Lung (tissue), 12 donors: ENCODE measurements around the gene RPH3AL. TPM values are rescaled to one million over a fixed set of nuclear protein-coding genes. Genes with fewer than 3 reads are reported as not detected.

Experiments
- ATAC-seq: fragments of 200-7000 bp; cut with Tn5 transposase; one replicate; pipeline ENCODE4 v1.9.1; 2020; ENCODE audit warnings: moderate number of reproducible peaks; ENCODE audit not compliant: insufficient read depth, low FRiP score
- DNase-seq, 3 donors: peaks; one replicate each; pipeline ENCODE4 v3.0.0-alpha.2; 2013 to 2017
- H3K27ac ChIP-seq, 2 donors: one replicate each; pipeline ENCODE4 v1.5.1; 2013; ENCODE audit warnings: mild to moderate bottlenecking in 2 of 2, moderate library complexity in 2 of 2, control low read depth in 1 of 2, inconsistent platforms in 1 of 2, low read depth in 1 of 2, low read length in 1 of 2
- H3K27me3 ChIP-seq, 3 donors: one replicate each; pipeline ENCODE4 v1.5.1; 2013; ENCODE audit warnings: low read length in 2 of 3; ENCODE audit not compliant: control insufficient read depth in 3 of 3, insufficient read depth in 3 of 3
- H3K36me3 ChIP-seq, 4 donors: one replicate each; pipeline ENCODE4 v1.5.1; 2013; ENCODE audit warnings: low read length in 4 of 4, mild to moderate bottlenecking in 1 of 4, moderate library complexity in 1 of 4; ENCODE audit not compliant: control insufficient read depth in 4 of 4, insufficient read depth in 4 of 4
- H3K4me1 ChIP-seq, 5 donors: one replicate each; pipeline ENCODE4 v1.5.1; 2013; ENCODE audit warnings: low read length in 5 of 5, mild to moderate bottlenecking in 2 of 5, moderate library complexity in 1 of 5; ENCODE audit not compliant: control insufficient read depth in 5 of 5, insufficient read depth in 5 of 5
- H3K4me3 ChIP-seq: one replicate; pipeline ENCODE4 v1.5.1; 2013; ENCODE audit warnings: mild to moderate bottlenecking, control low read depth, moderate library complexity
- H3K9ac ChIP-seq, 2 donors: one replicate each; pipeline ENCODE4 v1.5.1; 2013; ENCODE audit warnings: low read length in 2 of 2, control low read depth in 1 of 2; ENCODE audit not compliant: insufficient read depth in 1 of 2
- H3K9me3 ChIP-seq, 4 donors: one replicate each; pipeline ENCODE4 v1.5.1; 2013; ENCODE audit warnings: low read length in 3 of 4, mild to moderate bottlenecking in 1 of 4, moderate library complexity in 1 of 4; ENCODE audit not compliant: control insufficient read depth in 4 of 4, insufficient read depth in 3 of 4
- CTCF ChIP-seq: IDR thresholded peaks from 2 replicates; pipeline ENCODE4 v1.5.1; 2012; ENCODE audit warnings: mild to moderate bottlenecking; ENCODE audit errors: control extremely low read depth, extremely low read depth
- WGBS, 2 donors: extraction: QIAGEN DNeasy Blood & Tissue Kit; methylation state at CpG; one replicate each; pipeline ENCODE4 v1.1.7; 2013; 5-methylcytosine and 5-hydroxymethylcytosine counted together
- polyA plus RNA-seq, 2 donors: library from polyadenylated mRNA; stranded (reverse); fragments of 200-250 nt; gene quantifications; one replicate each; pipeline ENCODE4 v1.2.1, GENCODE V29; 2013
- total RNA-seq, 2 donors: library from RNA; depleted of rRNA in 1 of 2; stranded (reverse); fragments of >200 nt in 1 of 2; gene quantifications; one replicate each; pipeline ENCODE4 v1.2.1, GENCODE V29; 2014 to 2021
- donor health status: control.
- donor health status: control.
- donor health status: Bipolar disorder and iron deficiency.
- donor health status: healthy.
- donor health status: DM: yes; HTN: yes; CAD: no.

The RPH3AL gene
- total and polyA plus RNA-seq, 4 donors: 19.5 to 76.6 (median 21.6) TPM

DNA sequence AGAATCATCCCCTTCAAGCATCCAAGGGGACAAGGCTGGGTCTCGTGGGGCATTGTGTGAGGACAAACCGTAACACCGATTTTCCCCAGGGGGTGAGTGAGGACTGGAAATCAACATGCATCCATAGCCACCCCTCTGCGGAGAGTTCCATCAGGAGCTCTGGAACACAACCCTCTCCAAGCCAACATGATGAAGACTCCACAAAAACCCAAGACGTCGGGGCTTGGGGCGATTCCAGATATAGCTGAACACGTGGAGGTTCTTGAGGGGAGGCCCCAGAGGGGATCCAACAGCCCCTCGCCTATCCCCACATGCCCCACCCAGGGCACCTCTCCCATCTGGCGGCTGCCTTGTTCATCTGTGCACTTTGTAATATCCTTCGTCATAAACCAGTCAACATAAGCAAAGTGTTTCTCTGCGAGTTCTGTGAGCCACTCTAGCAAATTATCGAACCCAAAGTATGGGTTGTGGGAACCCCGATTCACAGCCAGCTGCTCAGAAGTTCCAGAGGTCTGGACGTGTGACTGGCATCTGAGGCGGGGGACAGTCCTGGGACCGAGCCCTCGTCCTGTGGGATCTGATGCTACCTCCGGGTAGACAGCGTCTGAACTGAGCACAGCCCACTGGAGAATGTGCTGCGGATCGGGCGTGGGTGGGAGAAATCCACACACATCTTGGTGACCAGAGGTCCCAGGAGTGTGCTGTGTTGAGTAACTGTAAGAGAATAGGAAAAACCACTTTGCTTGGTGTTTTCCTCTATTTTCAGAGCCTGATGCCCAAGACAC, 55.5 kb downstream of the RPH3AL start:
- no peak overlapping the region for H3K9ac ChIP-seq
- no peaks in the 10 kb centered on the region for H3K27me3 ChIP-seq
- H3K27ac ChIP-seq: no peak overlapping the region
- peaks cover 0 to 3% (median 0%) of the 10 kb centered on the region in 5 donors for H3K4me1 ChIP-seq
- H3K9me3 ChIP-seq: no peaks in the 10 kb centered on the region
- no peak for TF ChIP-seq CTCF
- H3K4me3 ChIP-seq: no peak overlapping the region
- ATAC-seq (no peak), DNase-seq (no peak)
- peaks cover 0 to under 1% (median 0%) of the 10 kb centered on the region in 4 donors for H3K36me3 ChIP-seq
- 94 to 95% methylated on average over 23 of the region's 23 CpGs for WGBS, 2 donors

DNA sequence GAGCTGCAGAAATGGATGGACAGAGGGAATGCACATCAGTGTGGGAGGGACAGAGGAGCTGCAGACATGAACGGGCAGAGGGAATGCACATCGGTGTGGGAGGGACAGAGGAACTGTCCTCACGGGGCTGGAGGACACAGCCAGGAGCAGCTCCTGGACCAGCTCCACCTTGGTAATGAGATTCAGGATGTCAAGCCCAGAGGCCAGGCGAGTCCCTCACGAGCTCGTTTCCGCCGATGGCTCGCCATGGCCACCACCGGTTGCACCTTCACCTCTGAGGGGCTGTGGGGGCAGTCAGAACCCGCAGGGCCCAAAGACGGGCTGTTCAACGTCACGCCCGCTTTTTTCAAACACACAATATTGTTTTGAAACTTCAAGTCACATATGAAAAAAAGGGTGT, 56.2 kb downstream of the RPH3AL start:
- 80 to 85% methylated on average over 15 of the region's 15 CpGs for whole genome bisulfite sequencing, 2 donors
- no peak for TF ChIP-seq CTCF

GRCh38 chr17:292531-293382, 59.9 kb downstream of the RPH3AL start:
- DNase-seq (no peak), ATAC-seq (no peak)
- WGBS, 2 donors: 54 to 72% methylated on average over 29 of the region's 29 CpGs
- no peak for TF ChIP-seq CTCF
- no peak overlapping the region for H3K9ac ChIP-seq
- H3K36me3 ChIP-seq: peaks cover 0 to 8% (median 0%) of the 10 kb centered on the region in 4 donors
- no peaks in the 10 kb centered on the region for H3K27me3 ChIP-seq
- no peak overlapping the region for H3K27ac ChIP-seq
- H3K4me3 ChIP-seq: no peak overlapping the region
- no peaks in the 10 kb centered on the region for H3K4me1 ChIP-seq
- H3K9me3 ChIP-seq: no peaks in the 10 kb centered on the region

More for the DNA sequence above, 56.2 kb downstream of the RPH3AL start:
- Histone ChIP-seq H3K9me3 (no peaks in the 10 kb centered on the region), H3K4me1 (no peaks in the 10 kb centered on the region), H3K36me3 (peaks cover 0 to 3% (median 0%) of the 10 kb centered on the region in 4 donors), H3K27me3 (no peaks in the 10 kb centered on the region), H3K27ac (no peak overlapping the region), H3K4me3 (no peak overlapping the region), H3K9ac (no peak overlapping the region)
- no peak for ATAC-seq
- DNase-seq: no peak
